Camera-type eye (tissue), 1 donor: ENCODE results near the gene PPFIBP2. TPM values are rescaled to one million over a fixed set of nuclear protein-coding genes. Genes with fewer than 3 reads are reported as not detected.

ENCODE experiments used
- total RNA-seq: library from RNA; depleted of rRNA; stranded (reverse); fragments of >200 nt; gene quantifications from one replicate; pipeline ENCODE4 v1.2.3, GENCODE V29; 2014

The PPFIBP2 gene
- total RNA-seq: 37.8 TPM

DNA sequence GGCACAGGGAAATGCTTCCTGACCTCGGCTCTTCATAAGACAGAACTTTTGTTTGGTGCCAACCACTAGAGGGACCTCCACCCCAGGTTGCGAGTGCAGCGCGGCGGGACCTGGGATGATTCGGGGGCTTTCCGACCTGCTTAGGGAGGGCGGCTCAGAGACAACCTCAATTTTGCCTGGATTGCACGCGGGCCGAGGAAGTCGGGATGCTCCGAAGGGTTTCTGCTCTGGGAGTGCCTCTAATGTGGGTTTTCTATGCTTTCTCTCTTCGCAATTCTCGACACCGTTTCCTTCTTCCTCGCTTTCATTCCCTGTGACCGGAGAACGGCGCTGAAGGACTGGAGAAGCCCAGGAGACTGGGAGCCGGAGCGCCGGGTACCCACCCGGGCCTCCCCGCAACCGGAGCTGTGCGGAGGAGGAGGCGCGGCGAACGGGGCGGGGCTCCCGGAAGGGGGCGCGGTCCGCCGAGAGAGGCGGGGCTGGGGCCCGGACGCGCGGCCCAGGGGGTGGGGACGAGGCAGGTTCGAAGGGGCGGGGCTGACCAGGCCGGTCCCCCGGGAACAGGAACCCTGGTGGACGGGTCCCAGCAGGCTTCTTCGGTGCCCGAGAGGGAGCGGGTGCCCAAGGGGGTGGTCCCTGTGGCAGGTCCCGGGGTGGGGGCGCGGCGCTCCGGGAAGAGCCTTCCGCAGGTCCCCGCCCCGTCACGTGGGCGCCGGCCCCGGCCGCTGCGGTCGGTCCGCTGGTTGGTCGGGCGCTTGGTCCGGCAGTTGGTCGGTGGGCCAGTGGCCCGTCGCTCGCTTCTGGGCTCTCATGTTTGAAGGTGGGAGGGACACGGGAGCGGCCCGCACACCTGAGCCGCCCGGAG lies at the start of gene PPFIBP2:
PPFIBP2 (plus strand) TSS at position 766 of the 865 bp plus-strand sequence. CDS start 35,477 bp downstream, outside the sequence.

GRCh38 chr11:7485186-7486097 lies 28.4 kb upstream of the PPFIBP2 start, which contains the start of gene OLFML1:
Gene OLFML1 (plus strand): TSS chr11:7485506. CDS start chr11:7485876, 370 bp downstream.

GRCh38 chr11:7672960-7673723 lies 159.3 kb downstream of the PPFIBP2 start, which contains the start of gene CYB5R2:
Gene CYB5R2 (minus strand): TSS chr11:7673500. CDS start chr11:7672825, 675 bp downstream.

Other genes with a start within 250 kb of the PPFIBP2 start
- gene OLFML1, start 28.5 kb upstream of the PPFIBP2 start, total RNA-seq: 25.7 TPM
- 13.6 TPM for gene CYB5R2, start 159.5 kb downstream of the PPFIBP2 start, total RNA-seq
- gene OVCH2, start 192.5 kb downstream of the PPFIBP2 start, total RNA-seq: not detected